ENCODE results near the gene ADK. TPM values are rescaled to one million over a fixed set of nuclear protein-coding genes. Genes with fewer than 3 reads are reported as not detected.

Gene ADK
- total RNA-seq, 1 donor from 2014 or later = 47.0 TPM

DNA sequence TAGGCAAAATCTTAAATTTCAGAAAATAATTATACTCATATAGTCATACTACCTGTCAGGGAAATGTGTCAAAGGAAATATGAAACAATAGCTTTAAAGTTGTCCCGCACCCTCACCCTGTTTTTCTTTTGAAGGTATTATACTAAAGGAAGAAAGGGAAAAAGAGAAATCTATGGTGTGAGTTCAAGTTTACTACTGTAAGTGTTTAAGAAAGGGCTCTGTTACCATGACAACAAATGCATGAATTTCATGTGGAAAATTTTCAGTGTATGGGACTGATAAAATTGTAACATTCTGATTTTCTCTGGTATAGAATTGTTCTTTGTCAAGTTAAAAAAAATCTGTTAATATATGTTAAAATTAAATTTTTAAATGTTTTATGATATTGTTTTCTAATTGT, 229.8 kb downstream of the ADK start:
- TF ChIP-seq, protein P1, sequence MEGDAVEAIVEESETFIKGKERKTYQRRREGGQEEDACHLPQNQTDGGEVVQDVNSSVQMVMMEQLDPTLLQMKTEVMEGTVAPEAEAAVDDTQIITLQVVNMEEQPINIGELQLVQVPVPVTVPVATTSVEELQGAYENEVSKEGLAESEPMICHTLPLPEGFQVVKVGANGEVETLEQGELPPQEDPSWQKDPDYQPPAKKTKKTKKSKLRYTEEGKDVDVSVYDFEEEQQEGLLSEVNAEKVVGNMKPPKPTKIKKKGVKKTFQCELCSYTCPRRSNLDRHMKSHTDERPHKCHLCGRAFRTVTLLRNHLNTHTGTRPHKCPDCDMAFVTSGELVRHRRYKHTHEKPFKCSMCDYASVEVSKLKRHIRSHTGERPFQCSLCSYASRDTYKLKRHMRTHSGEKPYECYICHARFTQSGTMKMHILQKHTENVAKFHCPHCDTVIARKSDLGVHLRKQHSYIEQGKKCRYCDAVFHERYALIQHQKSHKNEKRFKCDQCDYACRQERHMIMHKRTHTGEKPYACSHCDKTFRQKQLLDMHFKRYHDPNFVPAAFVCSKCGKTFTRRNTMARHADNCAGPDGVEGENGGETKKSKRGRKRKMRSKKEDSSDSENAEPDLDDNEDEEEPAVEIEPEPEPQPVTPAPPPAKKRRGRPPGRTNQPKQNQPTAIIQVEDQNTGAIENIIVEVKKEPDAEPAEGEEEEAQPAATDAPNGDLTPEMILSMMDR (IDR thresholded peaks at IDR 0.05) = no peak
- peaks cover 10% of the 10 kb centered on the region for H3K4me1 Mint-ChIP-seq (ENCODE audit: unreplicated experiment)
- no peaks in the 10 kb centered on the region for H3K27me3 Mint-ChIP-seq (ENCODE audit: unreplicated experiment)
- no peaks in the 10 kb centered on the region for H3K9me3 Mint-ChIP-seq (ENCODE audit: unreplicated experiment)
- H3K4me3 Mint-ChIP-seq (ENCODE audit: unreplicated experiment) = no peak overlapping the region
- H3K27ac Mint-ChIP-seq (ENCODE audit: unreplicated experiment) = no peak overlapping the region
- no peak for DNase-seq (ENCODE audit: extremely low spot score, unreplicated experiment)
- H3K36me3 Mint-ChIP-seq (ENCODE audit: unreplicated experiment) = no peaks in the 10 kb centered on the region

- no peak overlapping the region for H3K4me3 Mint-ChIP-seq (ENCODE audit: unreplicated experiment)
- no peaks in the 10 kb centered on the region for H3K9me3 Mint-ChIP-seq (ENCODE audit: unreplicated experiment)
- H3K36me3 Mint-ChIP-seq (ENCODE audit: unreplicated experiment) = no peaks in the 10 kb centered on the region
- no peak overlapping the region for H3K27ac Mint-ChIP-seq (ENCODE audit: unreplicated experiment)
- no peak for DNase-seq (ENCODE audit: extremely low spot score, unreplicated experiment)
- no peaks in the 10 kb centered on the region for H3K27me3 Mint-ChIP-seq (ENCODE audit: unreplicated experiment)
- peaks cover 10% of the 10 kb centered on the region for H3K4me1 Mint-ChIP-seq (ENCODE audit: unreplicated experiment)
- TF ChIP-seq, protein P1 (IDR thresholded peaks at IDR 0.05) = no peak
Measured at GRCh38 chr10:74381291-74381853, 230.4 kb downstream of the ADK start.

DNA sequence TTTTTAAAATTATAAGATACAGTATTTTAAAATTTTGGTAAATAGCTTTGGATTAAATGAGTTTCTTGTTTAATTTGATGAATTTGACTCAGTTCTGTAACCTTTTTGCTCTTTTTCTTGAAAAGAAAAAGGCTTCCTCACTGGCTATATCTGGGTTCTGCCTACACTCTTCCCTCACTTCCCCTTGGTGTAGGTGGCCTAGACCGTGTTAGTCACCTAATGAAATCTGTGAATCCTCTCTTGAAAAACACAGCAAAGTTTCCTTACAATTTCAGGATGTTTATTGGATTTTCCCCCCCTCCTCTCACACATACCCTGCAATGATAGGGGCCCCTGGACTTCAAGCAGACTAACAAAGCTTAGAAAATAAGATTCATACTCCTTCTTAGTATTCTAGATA, 231.6 kb downstream of the ADK start:
- H3K36me3 Mint-ChIP-seq (ENCODE audit: unreplicated experiment) = peaks cover 3% of the 10 kb centered on the region
- H3K27me3 Mint-ChIP-seq (ENCODE audit: unreplicated experiment) = no peaks in the 10 kb centered on the region
- DNase-seq (ENCODE audit: extremely low spot score, unreplicated experiment) = no peak
- H3K4me3 Mint-ChIP-seq (ENCODE audit: unreplicated experiment) = no peak overlapping the region
- no peak overlapping the region for H3K27ac Mint-ChIP-seq (ENCODE audit: unreplicated experiment)
- TF ChIP-seq, protein P1 (IDR thresholded peaks at IDR 0.05) = no peak
- H3K4me1 Mint-ChIP-seq (ENCODE audit: unreplicated experiment) = peaks cover 3% of the 10 kb centered on the region
- no peaks in the 10 kb centered on the region for H3K9me3 Mint-ChIP-seq (ENCODE audit: unreplicated experiment)

DNA sequence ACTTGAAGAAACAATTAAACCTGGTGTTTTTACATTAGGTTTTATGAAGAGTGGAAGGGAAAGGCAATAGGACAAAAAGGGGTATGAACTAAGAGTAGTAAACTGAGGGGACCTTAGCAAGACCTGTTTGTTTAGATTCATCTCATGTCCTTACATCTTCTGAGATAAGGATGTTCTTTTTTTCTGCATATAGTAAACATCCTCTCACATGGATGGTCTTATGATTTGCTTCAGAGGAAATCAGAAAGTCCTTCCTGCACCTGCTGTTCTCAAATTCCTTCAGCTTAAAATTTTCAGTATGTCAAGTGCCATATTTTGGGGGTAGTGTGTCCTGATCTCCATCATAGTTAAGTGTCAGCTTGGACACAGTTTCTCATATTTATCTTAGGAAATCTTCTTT, 232.6 kb downstream of the ADK start:
- DNase-seq (ENCODE audit: extremely low spot score, unreplicated experiment) = no peak
- TF ChIP-seq, protein P1 (IDR thresholded peaks at IDR 0.05) = no peak
- H3K27me3 Mint-ChIP-seq (ENCODE audit: unreplicated experiment) = no peaks in the 10 kb centered on the region
- H3K4me3 Mint-ChIP-seq (ENCODE audit: unreplicated experiment) = no peak overlapping the region
- H3K27ac Mint-ChIP-seq (ENCODE audit: unreplicated experiment) = no peak overlapping the region
- H3K4me1 Mint-ChIP-seq (ENCODE audit: unreplicated experiment) = peaks cover 3% of the 10 kb centered on the region
- no peaks in the 10 kb centered on the region for H3K9me3 Mint-ChIP-seq (ENCODE audit: unreplicated experiment)
- H3K36me3 Mint-ChIP-seq (ENCODE audit: unreplicated experiment) = peaks cover 3% of the 10 kb centered on the region

- Mint-ChIP-seq H3K27me3 (ENCODE audit: unreplicated experiment) (no peaks in the 10 kb centered on the region), H3K4me3 (ENCODE audit: unreplicated experiment) (no peak overlapping the region), H3K27ac (ENCODE audit: unreplicated experiment) (no peak overlapping the region), H3K4me1 (ENCODE audit: unreplicated experiment) (peaks cover 3% of the 10 kb centered on the region), H3K9me3 (ENCODE audit: unreplicated experiment) (no peaks in the 10 kb centered on the region), H3K36me3 (ENCODE audit: unreplicated experiment) (peaks cover 3% of the 10 kb centered on the region)
- no peak for DNase-seq (ENCODE audit: extremely low spot score, unreplicated experiment)
- TF ChIP-seq, protein P1 (IDR thresholded peaks at IDR 0.05) = no peak
Measured at GRCh38 chr10:74384615-74385183, 233.7 kb downstream of the ADK start.
